ENCODE measurements around the gene ZIC4.

ZIC4 gene

GRCh38 chr3:147404800-147405230 is 1.5 kb downstream of the ZIC4 start:
- no peak for DNase-seq

GRCh38 chr3:147404000-147404799 is 2.1 kb downstream of the ZIC4 start:
- no peak for DNase-seq

- no peak for DNase-seq
Measured at GRCh38 chr3:147403511-147403910, 2.8 kb downstream of the ZIC4 start.

DNA sequence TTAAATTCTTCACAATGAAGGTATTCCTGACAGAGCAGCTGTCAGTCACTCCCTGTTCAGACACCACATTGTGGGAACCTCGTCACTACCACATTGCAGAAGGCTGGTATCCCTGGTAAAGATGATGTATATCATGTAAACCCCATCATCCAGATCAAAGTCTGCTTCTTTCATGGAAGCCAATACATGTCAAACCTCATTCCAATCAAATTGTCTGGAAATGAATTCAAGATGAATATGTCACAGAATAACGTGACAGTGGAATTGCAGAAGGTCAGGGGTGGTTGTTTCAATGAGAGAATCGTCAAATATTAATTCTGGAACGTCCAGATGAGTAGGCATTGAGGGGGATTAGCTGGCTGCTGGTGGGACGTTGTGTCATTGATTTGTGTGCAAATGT is 4.2 kb downstream of the ZIC4 start:
- no peak for DNase-seq

DNA sequence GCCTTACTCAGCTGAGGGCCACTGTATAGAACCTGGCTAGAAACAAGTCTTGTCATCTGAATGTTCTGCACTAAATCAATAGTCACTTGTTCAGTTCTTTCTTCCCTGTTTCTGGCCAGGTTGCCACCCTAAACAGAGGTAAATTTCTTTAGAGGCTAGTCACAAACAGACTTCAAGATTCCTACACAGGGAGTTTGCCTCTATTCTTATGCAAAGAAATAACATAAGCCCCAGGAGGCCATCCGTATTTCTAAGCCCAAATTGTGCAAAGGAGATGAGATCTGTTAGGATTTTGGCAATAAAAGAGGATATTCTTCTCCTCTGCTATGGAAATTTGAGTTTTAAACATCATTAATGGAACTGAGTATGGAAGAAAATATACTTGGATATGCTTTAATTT is 4.9 kb downstream of the ZIC4 start:
- no peak for DNase-seq

- DNase-seq = no peak
Measured at GRCh38 chr3:147400999-147401398, 5.3 kb downstream of the ZIC4 start.

GRCh38 chr3:147400111-147400510 is 6.2 kb downstream of the ZIC4 start:
- DNase-seq = no peak

- no peak for DNase-seq
Measured at GRCh38 chr3:147398813-147399534, 7.4 kb downstream of the ZIC4 start.

GRCh38 chr3:147397875-147398812 is 8.2 kb downstream of the ZIC4 start:
- no peak for DNase-seq

GRCh38 chr3:147397155-147397874 is 9.0 kb downstream of the ZIC4 start:
- DNase-seq = no peak

- no peak for DNase-seq
Measured at GRCh38 chr3:147396712-147397046, 9.7 kb downstream of the ZIC4 start.

DNA sequence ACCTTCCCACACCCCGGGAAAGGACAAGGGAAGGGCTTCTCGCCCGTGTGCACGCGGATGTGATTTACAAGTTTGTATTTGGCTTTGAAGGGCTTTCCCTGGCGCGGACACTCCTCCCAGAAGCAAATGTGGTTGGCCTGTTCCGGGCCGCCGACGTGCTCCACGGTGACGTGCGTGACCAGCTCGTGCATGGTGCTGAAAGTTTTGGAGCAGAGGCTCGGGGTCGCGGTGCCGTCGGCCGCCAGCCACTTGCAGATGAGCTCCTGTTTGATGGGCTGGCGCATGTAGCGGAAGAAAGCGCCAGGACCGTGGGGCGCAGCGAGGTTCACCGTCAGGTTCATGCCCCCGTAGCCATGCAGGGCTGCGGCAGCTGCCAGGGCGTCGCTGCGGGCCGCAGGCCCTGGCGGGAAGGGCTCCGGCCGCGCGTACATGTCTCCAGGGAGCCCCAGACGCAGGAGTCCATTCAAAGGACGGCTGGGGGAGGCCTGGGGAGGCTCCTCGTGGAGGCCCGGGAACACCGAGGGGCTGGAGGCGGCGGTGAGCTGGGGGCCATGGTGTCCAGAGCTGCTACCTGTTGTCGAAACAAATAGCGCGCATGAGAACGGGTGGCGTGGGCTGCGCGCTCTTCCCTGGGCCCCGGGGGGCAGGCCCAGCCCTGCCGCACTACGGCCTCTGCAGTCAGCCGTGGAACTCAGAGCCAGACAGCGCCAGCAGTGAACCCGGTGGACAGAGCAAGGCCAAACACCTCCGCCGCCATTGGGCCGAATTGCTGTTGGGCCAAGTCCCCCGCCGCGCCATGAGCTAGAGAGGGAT is 10.2 kb downstream of the ZIC4 start:
- no peak for DNase-seq

- DNase-seq = no peak
Measured at GRCh38 chr3:147394884-147395225, 11.5 kb downstream of the ZIC4 start.

GRCh38 chr3:147393943-147394883 is 12.1 kb downstream of the ZIC4 start:
- no peak for DNase-seq

GRCh38 chr3:147393261-147393942 is 12.9 kb downstream of the ZIC4 start:
- no peak for DNase-seq

- DNase-seq = no peak
Measured at GRCh38 chr3:147392625-147392946, 13.8 kb downstream of the ZIC4 start.

DNA sequence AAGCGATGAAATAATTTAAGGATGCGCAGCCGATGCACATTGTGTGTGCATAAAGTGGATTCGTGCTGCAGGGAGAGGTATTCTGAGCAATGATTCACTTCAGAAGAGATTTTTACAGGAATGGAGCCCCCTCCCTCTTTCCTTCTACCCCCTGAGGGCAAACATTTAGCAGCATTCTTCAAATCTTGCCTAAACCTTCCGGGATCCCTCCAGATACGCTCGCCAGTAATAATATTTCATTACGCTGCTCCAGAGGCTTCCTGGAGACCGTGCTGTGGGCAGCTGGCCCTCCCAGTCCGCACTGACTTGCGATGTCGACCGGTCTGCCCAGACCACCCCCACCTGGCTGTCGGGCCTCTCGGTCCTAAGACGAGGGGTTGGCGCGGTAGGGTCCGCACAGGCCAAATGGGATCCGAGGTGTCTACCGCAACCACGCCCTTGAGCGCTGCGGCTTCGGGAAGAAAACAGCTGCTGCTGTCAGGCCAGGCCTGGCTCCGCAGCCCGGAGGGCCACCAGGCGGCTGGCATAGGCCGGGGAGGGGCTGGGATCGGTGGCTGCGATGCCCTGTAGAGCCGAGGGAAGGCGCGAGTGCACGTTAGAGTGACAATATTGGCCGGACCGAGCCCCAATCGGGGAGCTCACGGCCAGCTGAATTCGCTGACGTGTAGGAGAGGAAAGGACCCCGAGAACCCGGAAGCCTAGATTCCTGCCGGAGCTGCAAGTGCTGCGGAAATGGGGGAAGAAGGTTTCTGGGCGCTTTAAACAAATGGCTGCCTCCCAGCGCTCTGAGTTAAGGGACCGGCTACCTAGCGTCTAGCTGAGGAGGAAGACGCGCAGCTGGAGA is 14.3 kb downstream of the ZIC4 start:
- no peak for DNase-seq

DNA sequence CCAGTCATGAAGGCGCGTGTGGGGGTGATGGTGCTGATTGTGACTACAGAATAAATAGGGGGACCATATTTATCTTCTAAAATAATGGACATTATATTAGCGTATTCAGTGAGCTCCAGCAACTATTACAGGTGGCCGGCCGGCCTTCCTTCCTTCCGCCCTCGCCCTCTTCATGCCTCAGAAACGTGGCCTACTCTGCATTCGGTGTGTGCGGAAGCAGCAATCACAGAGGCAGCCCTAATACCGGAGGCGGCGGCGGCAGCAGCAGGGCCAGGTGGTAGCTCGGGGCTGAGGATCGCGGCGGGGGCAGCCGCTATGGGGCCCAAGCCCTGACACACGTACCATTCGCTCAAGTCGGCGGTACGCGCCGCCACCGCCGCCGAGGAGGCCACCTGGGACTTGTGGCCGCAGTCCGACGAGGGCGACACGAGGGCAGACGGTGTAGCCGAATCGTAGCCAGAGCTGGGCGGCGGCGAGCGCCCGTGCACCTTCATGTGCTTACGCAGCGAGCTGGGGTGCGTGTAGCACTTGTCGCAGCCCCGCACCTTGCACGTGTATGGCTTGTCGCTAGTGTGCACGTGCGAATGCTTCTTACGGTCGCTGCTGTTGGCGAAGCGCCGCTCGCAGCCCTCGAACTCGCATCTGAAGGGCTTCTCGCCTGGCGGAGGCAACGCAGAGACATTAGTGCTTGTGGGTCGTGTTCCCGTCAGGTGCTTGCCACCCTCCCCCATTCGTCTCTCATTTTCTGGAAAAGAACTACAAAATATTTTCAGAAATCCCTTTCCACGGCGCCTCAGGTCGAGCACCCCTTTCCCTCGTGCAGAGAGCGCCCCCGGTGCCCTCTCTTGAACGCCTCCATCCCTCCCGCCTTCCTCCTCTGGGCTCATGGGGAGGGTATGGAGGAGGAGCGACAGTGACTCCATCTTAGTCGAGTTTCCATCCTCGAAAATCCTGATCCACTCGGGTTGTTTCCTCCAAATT is 15.5 kb downstream of the ZIC4 start:
- DNase-seq = no peak
